GM12873 (cell line): Measurements from ENCODE around the gene HRAS.

Source experiments
- TF ChIP-seq, protein P1 (sequence below): IDR thresholded peaks from 2 replicates; pipeline ENCODE4 v1.5.1; 2012; ENCODE audit warnings: low read depth, mild to moderate bottlenecking, moderate library complexity, low read length, control low read depth; ENCODE audit not compliant: insufficient read depth; ENCODE audit errors: missing control alignments

Gene HRAS

DNA sequence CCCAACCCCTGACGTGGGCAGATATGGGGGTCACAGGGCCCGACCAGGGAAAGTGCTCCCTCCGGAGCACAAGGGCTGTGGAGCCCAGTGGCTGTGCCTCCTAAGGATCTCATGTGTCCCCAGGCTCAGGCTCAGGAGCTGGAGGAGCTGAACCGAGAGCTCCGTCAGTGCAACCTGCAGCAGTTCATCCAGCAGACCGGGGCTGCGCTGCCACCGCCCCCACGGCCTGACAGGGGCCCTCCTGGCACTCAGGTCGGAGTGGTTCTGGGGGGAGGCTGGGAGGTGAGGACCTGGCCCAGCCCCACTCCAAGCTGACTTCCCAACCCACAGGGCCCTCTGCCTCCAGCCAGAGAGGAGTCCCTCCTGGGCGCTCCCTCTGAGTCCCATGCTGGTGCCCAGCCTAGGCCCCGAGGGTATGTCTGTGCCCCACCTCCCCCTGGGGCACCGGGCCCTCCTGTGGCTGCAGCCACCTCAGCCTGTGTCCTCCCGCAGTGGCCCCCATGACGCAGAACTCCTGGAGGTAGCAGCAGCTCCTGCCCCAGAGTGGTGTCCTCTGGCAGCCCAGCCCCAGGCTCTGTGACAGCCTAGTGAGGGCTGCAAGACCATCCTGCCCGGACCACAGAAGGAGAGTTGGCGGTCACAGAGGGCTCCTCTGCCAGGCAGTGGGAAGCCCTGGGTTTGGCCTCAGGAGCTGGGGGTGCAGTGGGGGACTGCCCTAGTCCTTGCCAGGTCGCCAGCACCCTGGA, 27.9 kb upstream of the HRAS start:
- TF ChIP-seq, protein P1, sequence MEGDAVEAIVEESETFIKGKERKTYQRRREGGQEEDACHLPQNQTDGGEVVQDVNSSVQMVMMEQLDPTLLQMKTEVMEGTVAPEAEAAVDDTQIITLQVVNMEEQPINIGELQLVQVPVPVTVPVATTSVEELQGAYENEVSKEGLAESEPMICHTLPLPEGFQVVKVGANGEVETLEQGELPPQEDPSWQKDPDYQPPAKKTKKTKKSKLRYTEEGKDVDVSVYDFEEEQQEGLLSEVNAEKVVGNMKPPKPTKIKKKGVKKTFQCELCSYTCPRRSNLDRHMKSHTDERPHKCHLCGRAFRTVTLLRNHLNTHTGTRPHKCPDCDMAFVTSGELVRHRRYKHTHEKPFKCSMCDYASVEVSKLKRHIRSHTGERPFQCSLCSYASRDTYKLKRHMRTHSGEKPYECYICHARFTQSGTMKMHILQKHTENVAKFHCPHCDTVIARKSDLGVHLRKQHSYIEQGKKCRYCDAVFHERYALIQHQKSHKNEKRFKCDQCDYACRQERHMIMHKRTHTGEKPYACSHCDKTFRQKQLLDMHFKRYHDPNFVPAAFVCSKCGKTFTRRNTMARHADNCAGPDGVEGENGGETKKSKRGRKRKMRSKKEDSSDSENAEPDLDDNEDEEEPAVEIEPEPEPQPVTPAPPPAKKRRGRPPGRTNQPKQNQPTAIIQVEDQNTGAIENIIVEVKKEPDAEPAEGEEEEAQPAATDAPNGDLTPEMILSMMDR: no peak

GRCh38 chr11:562046-562645, 26.8 kb upstream of the HRAS start:
- TF ChIP-seq, protein P1: no peak

DNA sequence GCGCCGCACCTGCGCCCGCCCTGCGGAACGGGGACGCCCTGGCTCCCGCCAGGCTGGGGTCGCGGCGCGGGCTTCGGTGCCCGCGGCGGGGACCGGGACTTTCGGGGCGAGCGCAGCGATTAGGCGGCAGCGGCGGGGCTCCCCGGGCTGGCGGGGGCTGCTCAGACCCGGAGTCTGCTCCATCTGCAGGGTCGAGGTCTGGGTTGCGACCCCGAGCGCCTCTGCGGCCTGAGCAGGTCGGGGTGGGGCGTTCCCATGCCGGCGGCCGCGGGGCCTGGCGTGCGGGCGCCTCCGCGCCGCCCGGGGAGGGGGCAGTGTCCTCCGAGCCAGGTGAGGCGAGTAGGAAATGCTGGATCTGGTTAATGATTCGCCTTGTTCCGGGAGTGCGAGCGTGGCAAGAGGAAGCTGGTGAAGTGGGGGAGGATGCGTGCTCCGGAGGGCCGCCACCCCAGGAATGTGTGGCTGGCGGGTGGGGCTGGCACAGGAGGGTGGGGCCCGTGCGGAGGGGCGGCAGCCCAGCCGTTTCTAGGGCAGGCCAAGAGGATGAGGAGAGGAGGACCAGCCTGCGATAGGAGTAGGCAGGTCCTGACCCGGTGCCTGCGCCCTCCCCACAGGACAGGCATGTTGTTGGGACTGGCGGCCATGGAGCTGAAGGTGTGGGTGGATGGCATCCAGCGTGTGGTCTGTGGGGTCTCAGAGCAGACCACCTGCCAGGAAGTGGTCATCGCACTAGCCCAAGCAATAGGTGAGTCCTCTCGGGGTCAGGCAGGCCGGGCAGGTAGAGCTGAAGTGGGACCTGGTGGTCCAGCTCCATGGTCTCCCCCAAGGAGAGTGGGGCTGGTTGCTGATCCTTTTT, 26.0 kb upstream of the HRAS start:
- TF ChIP-seq, protein P1: no peak

- TF ChIP-seq, protein P1: no peak
Observed at GRCh38 chr11:560305-561147, 25.1 kb upstream of the HRAS start, which contains the start of the genes LMNTD2 and RASSF7. Gene LMNTD2 (minus strand): TSS chr11:560738. CDS start chr11:560716, 22 bp downstream. Gene RASSF7 (plus strand): TSS chr11:560970. CDS start chr11:561769, 799 bp downstream.

DNA sequence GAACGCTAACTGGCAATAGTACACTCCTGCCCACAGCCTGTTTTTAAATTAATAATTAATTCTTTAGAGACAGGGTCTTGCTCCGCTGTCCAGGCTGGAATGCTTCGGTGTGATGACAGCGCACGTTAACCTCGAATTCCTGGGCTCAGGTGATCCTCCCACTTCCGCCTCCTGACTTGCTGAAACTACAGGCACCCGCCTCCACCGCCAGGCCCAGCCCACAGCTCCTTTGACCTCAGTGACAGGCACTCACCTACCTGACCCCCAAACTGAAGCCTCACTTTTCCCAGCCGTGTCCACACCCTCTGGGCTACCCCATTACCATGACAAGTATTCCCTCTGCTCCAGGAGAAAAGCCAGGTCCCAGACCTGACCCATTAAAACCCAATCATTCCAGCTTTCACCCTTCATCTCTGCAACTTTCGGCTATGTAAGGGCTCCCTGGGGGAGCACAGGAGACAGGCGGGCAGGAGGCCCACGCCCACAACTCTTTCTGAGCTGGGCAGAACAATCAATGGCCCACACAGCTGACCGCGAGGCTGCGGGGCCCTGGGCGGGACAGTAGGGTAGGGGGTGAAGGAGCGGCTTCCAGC, 24.4 kb upstream of the HRAS start:
- TF ChIP-seq, protein P1: no peak

DNA sequence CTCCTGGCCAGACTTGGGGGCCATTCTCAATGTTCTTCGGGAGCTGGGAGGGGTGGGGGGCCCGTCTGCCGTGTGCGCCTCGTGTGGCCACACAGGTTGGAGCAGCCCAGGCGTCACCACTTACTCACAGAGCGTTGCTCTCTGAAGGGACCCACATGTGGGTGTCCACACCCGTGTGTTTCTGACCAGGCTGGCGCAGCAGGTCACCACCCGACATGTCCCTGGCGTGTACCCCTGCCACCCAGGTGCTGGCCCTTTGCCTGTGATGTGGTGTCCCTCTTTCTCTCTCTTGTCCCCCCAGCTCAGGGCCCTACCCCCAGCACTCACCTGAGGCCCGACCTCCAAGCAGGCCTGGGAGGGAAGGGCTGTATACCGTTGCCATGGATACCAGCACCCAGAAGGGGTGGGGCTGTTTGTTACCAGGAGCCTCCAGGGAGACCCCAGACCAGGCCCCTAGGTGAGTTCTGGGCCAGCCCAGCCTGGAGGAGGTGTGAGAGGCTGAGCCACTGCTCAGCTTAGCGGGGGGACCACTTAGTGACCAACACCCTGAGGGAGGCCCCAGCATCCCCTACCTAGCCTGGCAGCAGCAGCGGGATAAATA, 23.7 kb upstream of the HRAS start:
- TF ChIP-seq, protein P1: peak; percentile 29
